K562 (cell line): ENCODE data around the gene USP44. TPM values are rescaled to one million over a fixed set of nuclear protein-coding genes. Genes with fewer than 3 reads are reported as not detected.
A peak's percentile ranks its signal among the peaks of the same experiment; 100 is the strongest.

ENCODE experiments used
- BACH1 ChIP-seq: fragments of 200-800 bp; sonication (Bioruptor generic); IDR thresholded peaks from 2 replicates; pipeline ENCODE4 v1.6.1; 2016; ENCODE audit warnings: missing genetic modification characterization, missing compliant biosample characterization
- CBX5 ChIP-seq: IDR thresholded peaks from 2 replicates; pipeline ENCODE4 v1.6.1; 2014; ENCODE audit warnings: low read depth, borderline replicate concordance
- CTBP1 ChIP-seq: fragments of 450-650 bp; IDR thresholded peaks from 2 replicates; pipeline ENCODE4 v1.6.1; 2016; ENCODE audit warnings: borderline replicate concordance
- CTCF ChIP-seq, 3 experiments: IDR thresholded peaks in 2 of 3; conservative IDR thresholded peaks in 1 of 3; 2 replicates each; pipeline ENCODE4 v1.5.1; 2011 to 2012; ENCODE audit warnings: low read length in 3 of 3, mild to moderate bottlenecking in 3 of 3, control low read depth in 2 of 3, improper control_type of control experiment in 1 of 3, inconsistent platforms in 1 of 3, low read depth in 1 of 3, mixed read lengths in 1 of 3, moderate library complexity in 1 of 3; ENCODE audit not compliant: insufficient read depth in 2 of 3
- FOXA1 ChIP-seq: fragments of 450-650 bp; IDR thresholded peaks from 2 replicates; pipeline ENCODE4 v1.6.1; 2016; ENCODE audit warnings: mild to moderate bottlenecking, borderline replicate concordance
- KDM4B ChIP-seq, 2 experiments: fragments of 450-650 bp in 1 of 2; sonication (generic) in 1 of 2; IDR thresholded peaks; 2 replicates each; pipeline ENCODE4 v1.6.1; 2016 to 2017; ENCODE audit warnings: borderline replicate concordance in 2 of 2, antibody characterized with exemption in 1 of 2, low read depth in 1 of 2, mild to moderate bottlenecking in 1 of 2
- MAFK ChIP-seq: IDR thresholded peaks from 2 replicates; pipeline ENCODE4 v1.6.1; 2011; ENCODE audit warnings: low read length, improper control_type of control experiment
- MYBL2 ChIP-seq, 2 experiments: fragments of 450-650 bp in 1 of 2; sonication (generic) in 1 of 2; formaldehyde crosslinking in 1 of 2; IDR thresholded peaks; 2 replicates each; pipeline versions ENCODE4 v1.6.1 to v1.8.1; 2017 to 2022; ENCODE audit warnings: borderline replicate concordance in 1 of 2, inconsistent platforms in 1 of 2, low read depth in 1 of 2, mild to moderate bottlenecking in 1 of 2, missing genetic modification reagents in 1 of 2, moderate library complexity in 1 of 2
- NFE2 ChIP-seq: IDR thresholded peaks from 2 replicates; pipeline ENCODE4 v1.6.1; 2014; ENCODE audit warnings: antibody characterized with exemption, low read depth
- NFIC ChIP-seq: fragments of 450-650 bp; IDR thresholded peaks from 2 replicates; pipeline ENCODE4 v1.6.1; 2017; ENCODE audit warnings: mild to moderate bottlenecking, inconsistent platforms
- NR4A1 ChIP-seq, 2 experiments: fragments of 250-450 bp in 1 of 2; fragments of 450-650 bp in 1 of 2; sonication (Bioruptor Pico) in 1 of 2; IDR thresholded peaks; 2 replicates each; pipeline versions ENCODE4 v1.4.0 to v1.6.1; 2016 to 2020; ENCODE audit warnings: mild to moderate bottlenecking in 2 of 2, missing compliant biosample characterization in 1 of 2, missing genetic modification characterization in 1 of 2, moderate library complexity in 1 of 2
- POLR2AphosphoS2 ChIP-seq: IDR thresholded peaks from 2 replicates; pipeline ENCODE4 v1.6.1; 2012; ENCODE audit warnings: low read length, improper control_type of control experiment
- POLR3A ChIP-seq: IDR thresholded peaks from 2 replicates; pipeline ENCODE4 v1.6.1; 2011; ENCODE audit warnings: borderline replicate concordance, mild to moderate bottlenecking, moderate library complexity; ENCODE audit not compliant: insufficient read length, insufficient read depth; ENCODE audit errors: extremely low read depth
- SAFB2 ChIP-seq: fragments of 200-400 bp; formaldehyde crosslinking; IDR thresholded peaks from 2 replicates; pipeline ENCODE4 v1.6.1; 2018; ENCODE audit warnings: borderline replicate concordance, low read length, low read depth, moderate library complexity; ENCODE audit not compliant: severe bottlenecking
- THRB ChIP-seq: fragments of 450-650 bp; formaldehyde crosslinking; conservative IDR thresholded peaks from 2 replicates; pipeline ENCODE4 v1.4.0; 2022; ENCODE audit warnings: mild to moderate bottlenecking, missing genetic modification characterization
- TRIM25 ChIP-seq: fragments of 450-650 bp; IDR thresholded peaks from 2 replicates; pipeline ENCODE4 v1.7.0; 2016; ENCODE audit warnings: borderline replicate concordance
- ZBTB26 ChIP-seq: fragments of 450-650 bp; formaldehyde crosslinking; IDR thresholded peaks from 2 replicates; pipeline ENCODE4 v1.4.0; 2022; ENCODE audit warnings: missing genetic modification characterization
- ZC3H8 ChIP-seq: fragments of 450-650 bp; IDR thresholded peaks from 2 replicates; pipeline ENCODE4 v1.6.1; 2017
- ZNF224 ChIP-seq: sonication (generic); formaldehyde crosslinking; IDR thresholded peaks from 2 replicates; pipeline ENCODE4 v1.8.0; 2022; ENCODE audit warnings: mild to moderate bottlenecking, missing genetic modification reagents
- ZNF445 ChIP-seq: fragments of 250-450 bp; sonication (Bioruptor Pico); IDR thresholded peaks from 2 replicates; pipeline ENCODE4 v1.4.0; 2020; ENCODE audit warnings: low read depth, mild to moderate bottlenecking, moderate library complexity
- polyA plus RNA-seq, 8 experiments: library from polyadenylated mRNA; depleted of rRNA in 4 of 8; stranded (reverse) in 5 of 8; unstranded in 3 of 8; fragments of >200 nt; fragmentation: Nextera tagmentation in 2 of 8; fragmentation: Illumina TruSeq in 1 of 8; extraction: Ambion mirVana in 2 of 8; extraction: Trizol in 1 of 8; gene quantifications; 2 replicates each; pipeline versions ENCODE4 v1.2.1 to v1.2.3, GENCODE V29; 2011 to 2014; ENCODE audit warnings: inconsistent platforms in 1 of 8, missing spikeins in 1 of 8
- total RNA-seq, 7 experiments: library from RNA; depleted of rRNA in 6 of 7; stranded (reverse); fragments of >200 nt in 6 of 7; fragmentation: Illumina TruSeq in 2 of 7; extraction: Trizol in 2 of 7; gene quantifications; 2 replicates each; pipeline versions ENCODE4 v1.2.1 to v1.2.3, GENCODE V29; 2011 to 2021; ENCODE audit warnings: low replicate concordance in 1 of 7

The USP44 gene
- total and polyA plus RNA-seq, 9 of the 15 experiments (the other 6 are each of a cell fraction or from before 2014, with no cell fraction given): 2.1 to 5.7 (median 2.8) TPM

GRCh38 chr12:95473884-95474659, 77.2 kb downstream of the USP44 start, which contains the start of gene METAP2 (continued):
- TF ChIP-seq TRIM25 (0 out of 2 replicates have a peak, but pooled peaks have one; percentile 44), NFE2 (no peak), ZBTB26 (CRISPR knock-in tag) (peak; percentile 71; the same call in 1 of the 2 replicates), ZNF445 (CRISPR knock-in tag) (no peak), BACH1 (0 out of 2 replicates have a peak, but pooled peaks have one; percentile 8), POLR3A (no peak), SAFB2 (no peak), CBX5 (no peak), KDM4B (IDR thresholded peaks at IDR 0.05; ENCODE audit: borderline replicate concordance in 2 of 2, low read depth in 1 of 2) (peak in 1 of 2 experiments; percentile 94; a peak in 2 of 4 replicates), CTCF (IDR thresholded peaks at IDR 0.05 in 2 of 3, conservative IDR thresholded peaks at IDR 0.05 in 1 of 3; ENCODE audit: insufficient read depth in 2 of 3, low read depth in 1 of 3, low read length in 3 of 3) (no peak), POLR2AphosphoS2 (peak; percentile 79; the same call in 1 of the 2 replicates), NFIC (peak; percentile 53), MYBL2 (IDR thresholded peaks at IDR 0.05; ENCODE audit: low read depth) (no peak), MYBL2 (CRISPR knock-in tag; IDR thresholded peaks at IDR 0.05; ENCODE audit: borderline replicate concordance) (no peak), MAFK (0 out of 2 replicates have a peak, but pooled peaks have one; percentile 2), CTBP1 (peak; percentile 45; the same call in 1 of the 2 replicates), NR4A1 (CRISPR knock-in tag; IDR thresholded peaks at IDR 0.05) (0 out of 2 replicates have a peak, but pooled peaks have one; percentile 53), NR4A1 (tag; IDR thresholded peaks at IDR 0.05) (no peak), ZNF224 (CRISPR knock-in tag) (0 out of 2 replicates have a peak, but pooled peaks have one; percentile 13), THRB (peak; percentile 76), FOXA1 (no peak), ZC3H8 (no peak)
